COR-L47 (cell line): ENCODE data around the gene USP15.
"Not testable (repeated sequence)": the region's sequence is repeated elsewhere in the genome, so short reads cannot be mapped to it uniquely, and the experiment has no call there.

Source experiments
- DNase-seq: peaks from one replicate; lab custom pipeline; 2025; lab: John Stamatoyannopoulos, UW

USP15 gene

DNA sequence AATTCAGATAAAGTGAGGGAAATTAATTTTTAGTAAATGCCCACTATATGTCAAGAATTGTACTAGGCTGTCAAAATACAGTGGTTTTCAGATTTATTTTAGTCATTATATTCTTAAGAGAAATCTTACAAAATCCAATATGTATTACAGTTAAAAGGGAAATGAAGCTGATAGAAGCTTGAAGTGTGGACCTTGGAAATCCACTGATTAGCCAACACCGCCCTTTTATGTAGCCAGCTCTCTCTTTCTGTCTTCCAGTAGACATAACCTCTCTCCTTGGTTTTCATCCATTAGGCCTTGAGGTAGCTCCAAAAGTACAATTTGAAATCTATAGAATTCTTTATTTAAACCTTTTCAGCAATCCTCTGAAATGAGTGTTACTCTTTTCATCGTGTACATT lies 63.2 kb downstream of the USP15 start:
- no peak for DNase-seq

DNA sequence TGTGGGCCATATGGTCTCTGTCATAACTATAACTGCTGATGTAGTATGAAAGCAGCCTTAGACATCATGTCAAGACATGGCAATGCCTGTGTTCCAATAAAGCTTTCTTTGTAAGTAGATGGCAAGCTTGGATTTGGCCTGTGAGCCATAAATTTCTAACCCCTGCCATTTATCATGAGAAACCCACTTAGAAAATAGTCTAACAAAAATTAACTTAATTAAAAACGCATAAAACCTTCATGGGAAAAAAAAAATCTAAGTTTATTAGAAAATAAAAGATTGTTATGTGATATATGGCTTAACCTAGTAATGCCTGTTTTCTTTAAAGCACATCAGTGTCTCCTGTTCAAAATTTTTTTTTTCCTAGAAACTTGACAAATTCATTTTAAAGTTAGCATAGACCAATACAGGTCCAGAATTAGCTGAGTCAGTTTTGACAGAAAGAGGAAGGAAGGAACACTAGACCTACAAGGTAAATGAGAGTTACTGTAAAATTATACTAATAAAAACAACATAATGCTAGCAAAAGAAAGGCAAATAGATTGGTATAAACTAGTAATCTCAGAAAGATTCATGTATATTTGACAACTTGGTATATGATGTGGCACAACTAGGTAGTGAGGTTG lies 68.2 kb downstream of the USP15 start:
- no peak for DNase-seq

DNA sequence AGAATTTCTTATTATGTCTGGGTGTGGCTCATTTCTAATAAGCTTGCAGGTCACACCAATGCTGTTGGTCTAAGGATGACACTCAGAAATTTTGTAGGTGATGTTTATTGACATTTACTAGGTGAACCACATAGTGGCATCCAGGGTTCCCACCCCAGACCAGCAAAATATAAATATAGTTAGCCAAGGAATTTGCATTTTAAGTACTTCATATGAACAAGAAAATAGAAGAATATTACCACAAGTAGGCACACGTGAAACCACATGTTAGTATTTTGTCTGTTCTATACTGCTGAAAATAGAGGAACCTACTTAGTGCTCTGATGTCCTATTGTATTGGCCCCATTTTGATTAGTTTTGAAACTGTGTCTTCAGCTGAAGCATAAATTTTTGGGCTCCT lies 71.1 kb downstream of the USP15 start:
- no peak for DNase-seq

DNA sequence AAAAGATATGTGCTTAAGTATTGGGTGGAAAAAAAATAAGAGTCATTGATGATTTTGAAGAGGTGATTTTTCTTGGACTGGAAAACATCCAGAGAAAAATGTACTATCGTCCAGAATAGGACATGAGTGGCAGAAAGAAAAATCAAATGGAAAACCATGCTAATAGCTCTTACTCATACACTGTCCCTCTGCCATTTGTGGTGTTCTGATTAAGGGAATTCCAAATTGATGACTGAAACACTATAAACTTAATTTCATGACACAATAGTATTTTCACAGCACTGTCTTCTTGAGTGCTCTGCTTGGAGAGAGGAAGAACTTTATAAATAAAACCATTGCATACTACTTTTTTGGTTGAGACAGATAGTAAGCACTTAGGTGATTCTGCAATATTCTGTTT lies 72.4 kb downstream of the USP15 start:
- no peak for DNase-seq

DNA sequence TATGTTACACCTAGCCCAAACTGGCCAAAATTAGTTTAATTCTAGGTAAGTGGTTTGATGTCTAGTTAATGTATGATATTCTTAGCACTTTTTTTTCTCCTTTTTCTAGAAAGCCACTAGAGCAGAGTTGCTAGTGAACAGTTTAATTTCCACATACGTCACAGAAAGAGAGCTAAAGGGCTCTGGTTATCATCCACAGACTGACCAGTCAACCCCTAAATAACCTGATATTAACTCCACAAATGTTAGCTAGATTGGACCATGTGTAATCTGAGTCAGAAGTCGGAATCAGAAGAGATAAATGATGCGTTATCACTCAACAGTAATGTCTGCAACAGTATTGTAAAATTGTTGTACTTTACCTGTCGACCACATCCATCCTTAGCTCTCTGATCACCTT lies 74.9 kb downstream of the USP15 start:
- no peak for DNase-seq

DNA sequence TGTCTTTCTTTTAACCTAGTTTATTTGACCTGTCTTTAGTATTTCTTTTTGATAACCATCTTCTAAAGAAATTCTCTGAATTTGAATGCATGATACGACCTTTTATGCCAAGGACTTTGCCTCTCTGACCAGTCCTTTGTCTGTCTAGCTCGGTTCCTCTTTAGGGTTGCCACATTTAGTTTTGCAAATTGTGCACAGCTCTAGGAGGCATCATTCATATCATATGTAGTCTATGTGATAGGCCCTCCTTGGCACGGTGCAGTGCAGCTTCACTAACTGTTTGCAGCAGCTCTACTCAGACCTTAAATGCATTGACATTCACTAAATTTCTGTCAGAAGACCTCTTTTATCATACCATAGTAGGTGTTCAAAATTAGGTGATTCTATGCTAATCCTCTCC lies 75.6 kb downstream of the USP15 start:
- no peak for DNase-seq

DNA sequence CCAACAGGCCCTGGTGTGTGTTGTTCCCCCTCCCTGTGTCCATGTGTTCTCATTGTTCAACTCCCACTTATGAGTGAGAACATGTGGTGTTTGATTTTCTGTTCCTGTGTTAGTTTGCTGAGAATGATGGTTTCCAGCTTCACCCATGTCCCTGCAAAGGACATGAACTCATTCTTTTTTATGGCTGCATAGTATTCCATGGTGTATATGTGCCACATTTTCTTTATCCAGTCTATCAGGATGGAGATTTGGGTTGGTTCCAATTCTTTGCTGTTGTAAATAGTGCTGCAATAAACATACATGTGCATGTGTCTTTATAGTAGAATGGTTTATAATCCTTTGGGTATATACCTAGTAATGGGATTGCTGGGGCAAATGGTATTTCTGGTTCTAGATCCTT lies 77.4 kb downstream of the USP15 start:
- DNase-seq, result not testable (repeated sequence)

DNA sequence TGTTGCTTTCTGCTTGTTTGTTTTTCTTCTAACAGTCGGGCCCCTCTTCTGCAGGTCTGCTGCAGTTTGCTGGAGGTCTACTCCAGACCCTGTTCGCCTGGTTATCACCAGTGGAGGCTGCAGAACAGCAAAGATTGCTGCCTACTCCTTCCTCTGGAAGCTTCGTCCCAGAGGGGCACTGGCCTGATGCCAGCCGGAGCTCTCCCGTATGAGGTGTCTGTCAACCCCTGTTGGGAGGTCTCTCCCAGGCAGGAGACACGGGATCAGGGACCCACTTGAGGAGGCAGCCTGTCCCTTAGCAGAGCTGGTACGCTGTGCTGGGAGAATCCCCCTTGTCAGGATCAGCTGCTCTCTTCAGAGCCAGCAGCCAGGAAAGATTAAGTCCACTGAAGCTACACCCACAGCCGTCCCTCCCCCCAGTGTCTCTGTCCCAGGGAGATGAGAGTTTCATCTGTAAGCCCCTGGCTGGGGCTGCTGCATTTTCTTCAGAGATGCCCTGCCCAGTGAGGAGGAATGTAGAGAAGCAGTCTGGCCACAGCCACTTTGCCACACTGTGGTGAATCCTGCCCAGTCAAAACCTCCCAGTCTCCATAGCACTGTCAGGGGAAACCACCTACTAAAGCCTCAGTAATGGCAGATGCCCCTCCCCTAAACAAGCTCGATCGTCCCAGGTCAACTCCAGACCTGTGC lies 82.6 kb downstream of the USP15 start:
- not testable (repeated sequence) for DNase-seq

DNA sequence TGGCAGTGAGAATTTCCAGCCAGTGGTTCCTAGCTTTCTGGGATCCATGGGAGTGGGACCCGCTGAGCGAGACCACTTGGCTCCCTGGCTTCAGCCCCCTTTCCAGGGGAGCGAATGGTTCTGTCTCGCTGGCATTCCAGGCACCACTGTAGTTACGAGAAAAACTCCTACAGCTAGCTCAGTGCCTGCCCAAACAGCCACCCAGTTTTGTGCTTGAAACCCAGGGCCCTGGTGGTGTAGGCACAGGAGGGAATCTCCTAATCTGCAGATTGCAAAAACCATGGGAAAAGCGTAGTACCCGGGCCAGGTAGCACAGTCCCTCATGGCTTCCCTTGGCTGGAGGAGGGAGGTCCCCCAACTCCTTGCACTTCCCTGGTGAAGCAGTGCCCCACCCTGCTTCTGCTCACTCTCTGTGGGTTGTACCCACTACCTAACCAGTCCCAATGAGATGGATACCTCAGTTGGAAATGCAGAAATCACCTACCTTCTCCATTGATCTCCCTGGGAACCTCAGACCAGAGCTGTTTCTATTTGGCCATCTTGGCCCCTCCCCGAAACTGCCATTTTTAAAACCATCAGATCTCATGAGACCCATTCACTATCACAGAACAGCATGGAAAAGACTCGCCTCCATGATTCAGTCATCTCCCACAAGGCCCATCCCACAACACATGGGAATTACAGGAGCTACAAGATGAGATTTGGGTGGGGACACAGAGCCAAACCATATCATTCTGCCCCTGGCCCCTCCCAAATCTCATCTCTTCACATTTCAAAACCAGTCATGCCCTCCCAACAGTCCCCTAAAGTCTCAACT lies 83.3 kb downstream of the USP15 start:
- not testable (repeated sequence) for DNase-seq

DNA sequence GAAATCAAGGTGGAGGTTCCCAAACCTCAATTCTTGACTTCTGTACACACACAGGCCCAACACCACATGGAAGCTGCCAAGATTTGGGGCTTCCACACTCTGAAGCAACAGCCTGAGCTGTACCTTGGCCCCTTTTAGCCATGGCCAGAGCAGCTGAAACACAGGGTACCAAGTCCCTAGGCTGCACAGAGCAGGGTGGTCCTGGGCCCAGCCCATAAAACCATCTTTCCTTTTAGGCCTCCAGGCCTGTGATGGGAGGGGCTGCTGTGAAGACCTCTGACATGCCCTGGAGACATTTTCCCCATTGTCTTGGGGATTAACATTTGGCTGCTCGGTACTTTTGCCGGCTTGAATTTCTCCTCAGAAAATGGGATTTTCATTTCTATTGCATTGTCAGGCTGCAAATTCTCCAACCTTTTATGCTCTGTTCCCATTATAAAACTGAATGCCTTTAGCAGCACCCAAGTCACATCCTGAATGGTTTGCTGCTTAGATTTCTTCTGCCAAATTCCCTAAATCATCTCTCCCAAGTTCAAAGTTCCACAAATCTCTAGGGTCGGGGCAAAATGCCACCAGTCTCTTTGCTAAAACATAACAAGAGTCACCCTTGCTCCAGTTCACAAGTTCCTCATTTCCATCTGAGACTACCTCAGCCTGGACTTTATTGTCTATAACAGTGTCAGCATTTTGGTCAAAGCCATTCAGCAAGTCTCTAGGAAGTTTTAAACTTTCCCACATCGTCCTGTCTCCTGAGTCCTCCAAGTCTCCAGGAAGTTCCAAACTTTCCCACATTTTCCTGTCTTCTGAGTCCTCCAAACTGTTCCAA lies 84.7 kb downstream of the USP15 start:
- not testable (repeated sequence) for DNase-seq

DNA sequence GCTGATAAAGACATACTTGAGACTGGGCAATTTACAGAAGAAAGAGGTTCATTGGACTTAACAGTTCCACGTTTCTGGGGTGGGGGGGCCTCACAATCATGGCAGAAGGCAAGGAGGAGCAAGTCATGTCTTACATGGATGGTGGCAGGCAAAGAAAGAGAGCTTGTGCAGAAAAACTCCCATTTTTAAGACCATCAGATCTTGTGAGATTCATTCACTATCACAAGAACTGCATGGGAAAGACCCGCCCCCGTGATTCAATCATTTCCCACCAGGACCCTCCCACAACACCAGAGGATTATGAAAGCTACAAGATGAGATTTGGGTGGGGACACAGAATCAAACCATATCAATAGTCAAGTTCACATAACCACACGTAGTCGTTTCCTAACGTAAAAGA lies 85.5 kb downstream of the USP15 start:
- no peak for DNase-seq

DNA sequence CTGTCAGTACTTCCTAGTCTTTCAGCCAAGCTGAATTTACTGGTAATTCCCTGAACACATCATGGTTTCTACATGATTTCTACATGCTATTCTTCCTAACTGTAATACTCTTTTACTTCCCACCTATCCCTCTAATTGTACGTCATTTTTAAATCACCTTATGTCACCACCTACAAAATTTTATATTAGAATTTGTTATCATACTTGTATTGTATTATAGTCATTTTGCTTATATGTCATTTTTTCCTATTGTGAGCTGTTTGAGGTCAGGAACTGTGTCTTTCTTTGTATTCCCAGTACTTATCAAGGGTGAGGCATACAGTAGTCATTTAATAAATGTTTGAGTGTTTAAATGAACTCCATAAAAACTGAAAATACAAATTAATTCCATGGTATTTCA lies 86.6 kb downstream of the USP15 start:
- no peak for DNase-seq

DNA sequence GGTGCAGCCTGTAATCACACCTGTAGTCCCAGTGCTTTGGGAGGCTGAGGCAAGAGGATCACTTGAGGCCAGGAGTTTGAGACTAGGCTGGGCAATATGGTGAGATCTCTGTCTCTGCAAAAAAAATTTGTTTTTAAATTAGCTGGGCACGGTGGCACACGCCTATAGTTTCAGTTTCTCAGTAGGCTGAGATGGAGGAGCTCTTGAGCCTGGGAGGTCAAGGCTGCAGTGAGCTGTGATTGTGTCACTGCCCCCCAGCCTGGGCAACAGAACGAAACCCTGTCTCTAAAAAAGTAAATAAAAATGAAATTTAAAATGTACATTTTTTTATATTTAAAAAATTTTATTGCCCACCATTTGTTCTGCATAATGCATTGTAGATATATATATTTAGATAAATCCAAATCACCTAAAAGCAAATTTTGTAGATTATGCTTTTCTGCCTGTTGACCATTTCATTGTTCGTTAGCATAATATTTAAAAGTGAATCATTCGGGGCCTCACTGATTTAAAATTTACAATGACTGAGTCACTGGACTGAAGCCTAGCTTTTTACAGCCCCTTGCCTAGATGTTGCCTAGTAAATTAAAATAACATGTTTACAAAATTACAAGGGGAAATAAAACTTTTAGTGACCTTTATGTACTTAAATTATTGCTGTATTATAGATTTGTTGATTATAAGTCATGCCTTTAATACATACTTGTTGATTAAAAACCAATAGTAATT lies 87.9 kb downstream of the USP15 start:
- no peak for DNase-seq

DNA sequence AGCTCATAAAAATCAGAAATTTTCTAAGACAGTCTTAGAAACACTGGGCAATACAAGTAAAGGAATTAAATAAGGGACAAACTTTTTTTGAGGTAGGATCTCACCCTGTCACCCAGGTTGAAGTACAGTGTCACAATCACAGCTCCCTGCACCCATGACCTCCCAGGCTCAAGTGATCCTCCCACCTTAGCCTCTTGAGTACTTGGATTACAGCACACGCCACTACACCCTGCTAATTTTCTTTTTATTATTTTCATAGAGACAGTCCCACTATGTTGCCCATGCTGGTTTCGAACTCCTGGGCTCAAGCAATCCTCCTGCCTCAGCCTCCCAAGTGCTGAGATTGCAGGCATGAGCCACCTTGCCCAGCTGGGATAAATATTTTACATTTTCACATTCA lies 90.3 kb downstream of the USP15 start:
- DNase-seq, result no peak

DNA sequence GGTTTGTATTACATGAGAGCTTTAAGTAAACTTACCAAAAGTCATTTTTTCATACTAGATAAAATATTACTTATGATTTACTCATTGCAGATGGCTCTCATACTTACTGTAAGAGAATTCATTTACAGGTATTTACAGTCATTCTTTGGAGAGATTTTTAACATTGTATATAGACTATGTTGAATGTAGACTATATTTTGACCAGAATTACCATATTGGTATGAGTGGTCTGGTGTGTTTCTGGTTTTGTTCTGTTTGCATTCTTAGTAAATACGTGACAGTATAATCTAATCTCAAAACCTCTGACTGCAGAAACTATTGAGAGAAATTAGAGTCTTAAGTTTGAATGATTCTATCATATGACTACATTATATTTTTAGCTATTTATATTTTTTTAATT lies 91.1 kb downstream of the USP15 start:
- DNase-seq, result no peak

DNA sequence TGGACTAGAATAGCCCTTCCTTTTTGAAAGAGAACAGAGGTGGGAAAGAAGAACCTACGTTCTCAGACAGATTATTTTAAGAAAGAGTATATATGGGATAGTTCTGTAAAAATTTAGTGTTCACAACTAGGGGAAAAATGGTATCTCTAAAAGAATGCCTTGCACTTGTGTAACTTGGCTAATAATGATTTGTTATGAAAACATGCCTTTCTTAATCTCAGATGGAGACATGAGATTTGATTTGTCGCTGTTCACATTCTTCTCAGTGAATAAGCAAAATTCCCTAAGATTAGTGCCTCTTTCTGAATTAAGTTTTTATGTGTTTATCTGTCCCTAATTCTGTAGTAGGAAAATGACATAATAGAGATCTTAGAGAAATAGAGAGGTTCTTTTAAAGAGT lies 100.8 kb downstream of the USP15 start:
- no peak for DNase-seq

DNA sequence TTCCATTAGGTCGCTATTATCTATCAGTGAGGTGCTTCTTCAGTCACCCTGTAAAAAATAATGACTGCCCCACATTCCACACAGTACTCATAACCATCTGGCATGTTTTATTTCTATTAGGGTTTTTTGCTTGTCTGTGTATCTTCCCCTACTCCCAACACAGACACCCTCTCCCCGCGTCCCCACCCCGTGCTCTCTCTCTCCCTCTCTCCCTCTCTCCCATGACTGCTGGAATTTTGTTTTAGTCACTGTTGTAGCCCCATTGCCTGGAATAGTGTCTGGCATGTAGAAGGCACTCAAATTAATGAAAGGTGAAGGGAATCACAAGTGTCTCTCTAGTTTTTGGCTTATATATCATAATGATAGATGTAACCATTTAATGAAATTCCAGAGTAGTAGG lies 103.3 kb downstream of the USP15 start:
- no peak for DNase-seq

DNA sequence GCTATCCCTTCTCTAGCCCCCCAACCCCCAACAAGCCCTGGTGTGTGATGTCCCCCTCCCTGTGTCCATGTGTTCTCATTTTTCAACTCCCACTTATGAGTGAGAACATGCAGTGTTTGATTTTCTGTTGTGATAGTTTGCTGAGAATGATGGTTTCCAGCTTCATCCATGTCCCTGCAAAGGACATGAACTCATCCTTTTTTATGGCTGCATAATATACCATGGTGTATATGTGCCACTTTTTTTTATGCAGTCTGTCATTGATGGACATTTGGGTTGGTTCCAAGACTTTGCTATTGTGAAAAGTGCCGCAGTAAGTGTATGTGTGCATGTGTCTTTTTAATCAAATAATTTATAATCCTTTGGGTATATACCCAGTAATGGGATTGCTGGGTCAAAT lies 104.5 kb downstream of the USP15 start:
- DNase-seq, result not testable (repeated sequence)

DNA sequence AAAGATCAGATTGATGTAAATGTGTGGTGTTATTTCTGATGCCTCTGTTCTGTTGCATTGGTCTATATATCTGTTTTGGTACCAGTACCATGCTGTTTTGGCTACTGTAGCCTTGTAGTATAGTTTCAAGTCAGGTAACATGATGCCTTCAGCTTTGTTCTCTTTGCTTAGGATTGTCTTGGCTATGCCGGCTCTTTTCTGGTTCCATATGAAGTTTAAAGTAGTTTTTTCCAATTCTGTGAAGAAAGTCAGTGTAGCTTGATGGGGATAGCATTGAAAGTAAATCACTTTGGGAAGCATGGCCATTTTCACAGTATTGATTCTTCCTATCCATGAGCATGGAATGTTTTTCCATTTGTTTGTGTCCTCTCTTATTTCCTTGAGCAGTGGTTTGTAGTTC lies 105.6 kb downstream of the USP15 start:
- DNase-seq, result not testable (repeated sequence)

DNA sequence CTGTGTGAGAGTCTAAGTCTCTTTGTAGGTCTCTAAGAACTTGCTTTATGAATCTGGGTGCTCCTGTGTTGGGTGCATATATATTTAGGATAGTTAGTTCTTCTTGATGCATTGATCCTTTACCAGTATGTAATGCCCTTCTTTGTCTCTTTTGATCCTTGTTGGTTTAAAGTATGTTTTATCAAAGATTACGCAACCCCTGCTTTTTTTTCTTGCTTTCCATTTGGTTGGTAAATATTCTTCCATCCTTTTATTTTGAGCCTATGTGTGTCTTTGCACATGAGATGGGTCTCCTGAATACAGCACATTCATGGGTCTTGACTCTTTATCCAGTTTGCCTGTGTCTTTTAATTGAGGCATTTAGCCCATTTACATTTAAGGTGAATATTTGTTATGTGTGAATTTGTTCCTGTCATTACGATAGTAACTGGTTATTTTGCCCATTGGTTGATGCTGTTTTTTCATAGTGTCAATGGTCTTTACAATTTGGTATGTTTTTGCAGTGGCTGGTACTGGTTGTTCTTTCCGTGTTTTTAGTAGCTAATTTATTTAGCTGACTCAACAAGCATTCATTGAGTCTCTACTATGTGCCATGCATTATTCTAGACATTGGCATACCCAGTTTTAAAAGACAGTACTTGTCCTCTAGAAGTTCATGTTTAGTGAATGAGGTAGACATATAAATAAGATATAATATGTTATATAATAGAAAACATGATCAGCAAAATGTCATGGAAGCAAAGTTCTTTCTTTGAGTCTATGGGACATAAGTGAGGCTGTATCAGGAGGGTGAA lies 108.4 kb downstream of the USP15 start:
- DNase-seq, result not testable (repeated sequence)

DNA sequence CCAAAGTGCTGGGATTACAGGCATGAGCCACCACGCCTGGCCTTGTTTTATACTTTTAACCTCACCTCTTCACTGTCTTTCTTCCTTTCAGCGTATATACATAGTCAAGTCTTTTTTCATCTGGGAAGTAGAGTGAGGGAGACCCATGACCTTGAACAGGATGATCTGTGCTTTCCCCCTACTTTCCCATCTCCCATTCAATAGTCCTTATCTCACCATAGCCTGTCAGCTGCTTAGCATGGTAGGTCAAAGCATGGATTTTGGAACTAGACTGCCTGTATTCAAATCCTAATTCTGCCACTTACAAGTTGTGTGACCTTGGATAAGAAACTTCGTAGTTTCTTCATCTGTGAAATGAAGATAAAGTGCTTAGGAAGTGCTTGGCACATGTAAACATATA lies 110.0 kb downstream of the USP15 start:
- DNase-seq, result no peak
